ENCODE measurements around the gene SIX3. TPM values are rescaled to one million over a fixed set of nuclear protein-coding genes. Genes with fewer than 3 reads are reported as not detected.

SIX3 gene
- total RNA-seq: not detected

GRCh38 chr2:44941551-44942234, at the start of gene SIX3:
Gene SIX3, plus strand, starts transcription at chr2:44941702. Its CDS starts 403 bp downstream, at chr2:44942105.
- ATAC-seq (no peak), DNase-seq (ENCODE audit: low spot score) (no peak)
- intact Hi-C loops (cut with DNase I): loop anchor here (10.0 kb wide), 1 partner anchor 447 kb away; no protein-coding TSS in a partner anchor

DNA sequence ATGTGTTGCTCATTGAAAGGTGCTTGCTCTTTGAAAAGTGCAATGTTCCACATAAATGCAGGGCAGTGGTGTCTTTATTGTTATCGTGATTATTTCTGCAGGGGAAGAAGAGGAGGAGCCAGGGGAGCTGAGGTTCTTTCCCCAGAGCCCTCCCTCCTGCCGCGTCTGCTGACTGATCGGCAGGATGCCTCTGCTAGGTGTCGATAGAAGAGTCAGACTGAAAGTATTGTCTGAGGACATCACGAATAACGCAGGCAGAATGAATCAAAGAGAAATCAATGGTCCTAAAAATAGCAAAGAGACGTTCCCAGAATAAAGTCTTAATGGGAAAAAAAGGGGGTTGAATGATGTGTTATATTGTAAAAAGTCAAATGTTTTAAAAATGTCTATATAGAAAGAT, 47.4 kb upstream of the SIX3 start:
- no peak for ATAC-seq
- intact Hi-C loops (cut with DNase I): no loop called here
- DNase-seq (ENCODE audit: low spot score): no peak

DNA sequence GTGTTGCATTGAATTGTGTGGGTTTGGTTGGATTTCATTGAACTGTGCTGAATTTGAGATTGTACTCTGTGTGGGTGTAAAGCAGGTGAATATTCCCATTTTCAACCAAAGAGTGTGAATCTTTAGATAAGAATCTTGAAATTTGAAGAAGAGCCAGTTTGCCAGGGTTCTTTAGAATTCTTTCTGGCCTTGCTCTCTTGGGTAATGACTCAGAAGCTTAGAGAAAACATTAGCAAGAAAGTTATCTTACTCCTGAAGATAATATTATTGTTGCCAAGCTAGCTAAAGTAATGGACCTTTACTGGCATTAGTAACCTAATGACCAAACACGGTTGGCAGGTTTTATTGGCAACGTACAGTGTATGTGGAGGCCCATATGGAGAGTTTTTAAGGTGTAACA, 46.4 kb upstream of the SIX3 start:
- ATAC-seq (no peak), DNase-seq (ENCODE audit: low spot score) (no peak)

GRCh38 chr2:44897406-44897805, 44.1 kb upstream of the SIX3 start:
- ATAC-seq (no peak), DNase-seq (ENCODE audit: low spot score) (no peak)
- intact Hi-C loops (cut with DNase I): no loop called here

More for the DNA sequence above, 46.4 kb upstream of the SIX3 start:
- intact Hi-C loops (cut with DNase I): no loop called here

GRCh38 chr2:44902217-44903137, 39.0 kb upstream of the SIX3 start:
- DNase-seq (ENCODE audit: low spot score): no peak
- ATAC-seq: no peak
- intact Hi-C loops (cut with DNase I): loop anchor here (5.0 kb wide), 1 partner anchor 850 kb away; no protein-coding TSS in a partner anchor

GRCh38 chr2:44904578-44904977, 36.9 kb upstream of the SIX3 start:
- DNase-seq (ENCODE audit: low spot score) (no peak), ATAC-seq (no peak)
- intact Hi-C loops (cut with DNase I): loop anchor here (5.0 kb wide), 1 partner anchor 848 kb away; no protein-coding TSS in a partner anchor

DNA sequence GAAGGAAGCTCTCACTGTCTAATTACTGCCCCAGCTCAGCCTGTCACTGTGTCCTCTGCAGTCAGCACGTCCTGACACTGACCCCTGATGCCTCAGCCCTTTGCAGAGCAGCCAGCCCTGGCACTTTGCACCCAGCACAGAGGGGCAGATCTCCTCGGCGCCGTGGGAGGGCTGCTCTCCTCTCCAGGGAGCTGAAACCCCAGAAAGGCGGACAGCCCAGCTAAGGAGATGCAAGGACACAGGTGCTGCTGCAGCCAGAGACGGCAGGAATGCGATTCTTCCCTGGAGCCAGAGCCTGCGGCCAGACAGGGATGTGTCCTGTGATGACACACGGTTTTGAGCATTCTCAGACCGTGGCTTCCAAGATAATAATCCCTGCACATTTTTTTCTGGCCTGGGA, 34.5 kb upstream of the SIX3 start:
- intact Hi-C loops (cut with DNase I): no loop called here
- ATAC-seq (no peak), DNase-seq (ENCODE audit: low spot score) (no peak)

GRCh38 chr2:44909831-44910230, 31.7 kb upstream of the SIX3 start:
- ATAC-seq (no peak), DNase-seq (ENCODE audit: low spot score) (no peak)
- intact Hi-C loops (cut with DNase I): no loop called here

GRCh38 chr2:44912660-44913059, 28.8 kb upstream of the SIX3 start:
- intact Hi-C loops (cut with DNase I): no loop called here
- ATAC-seq: peak; percentile 91
- DNase-seq (ENCODE audit: low spot score): no peak

DNA sequence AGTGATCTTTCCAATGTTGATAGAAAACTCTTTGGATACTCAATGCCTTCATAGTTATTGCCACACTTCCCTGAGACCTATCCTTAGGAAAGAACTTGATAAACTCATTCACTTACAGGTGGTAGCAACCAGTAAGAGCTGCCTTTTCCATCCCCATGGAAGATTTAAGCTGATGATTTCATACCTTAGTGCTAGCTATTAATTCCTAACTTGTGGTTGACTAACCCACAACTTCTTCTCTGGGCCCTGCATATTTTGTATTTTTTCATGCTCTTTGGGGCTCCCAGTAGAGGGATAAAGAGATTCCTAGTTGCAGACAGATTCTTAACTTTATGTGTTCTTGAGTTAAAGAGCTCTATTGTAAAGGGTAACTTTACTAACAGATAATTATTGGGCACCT, 25.2 kb upstream of the SIX3 start:
- DNase-seq (ENCODE audit: low spot score): no peak
- intact Hi-C loops (cut with DNase I): no loop called here
- no peak for ATAC-seq

GRCh38 chr2:44918095-44918775, 23.3 kb upstream of the SIX3 start:
- no peak for ATAC-seq
- no peak for DNase-seq (ENCODE audit: low spot score)
- intact Hi-C loops (cut with DNase I): no loop called here

GRCh38 chr2:44920751-44921150, 20.8 kb upstream of the SIX3 start:
- ATAC-seq (no peak), DNase-seq (ENCODE audit: low spot score) (no peak)
- intact Hi-C loops (cut with DNase I): no loop called here

DNA sequence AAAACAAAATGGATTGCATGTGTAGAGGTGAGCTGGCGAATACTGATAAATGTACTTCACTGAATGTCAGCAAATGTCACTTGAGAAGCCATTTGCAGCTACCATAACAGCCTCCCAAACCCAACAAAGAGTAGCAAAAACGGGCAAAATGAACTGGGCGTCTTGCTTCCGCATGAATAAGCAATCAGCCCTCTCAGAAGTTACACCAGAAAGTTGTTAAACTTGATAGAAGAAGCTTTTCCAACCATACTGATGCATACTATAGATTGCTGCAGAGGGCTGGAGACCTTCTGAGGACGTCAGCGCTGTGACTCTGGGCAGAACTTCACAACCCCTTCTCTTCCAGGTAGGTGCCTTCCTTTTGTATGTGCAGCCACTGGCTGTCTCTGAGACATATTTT, 18.7 kb upstream of the SIX3 start:
- ATAC-seq: no peak
- DNase-seq (ENCODE audit: low spot score): no peak

GRCh38 chr2:44925561-44926136, 15.9 kb upstream of the SIX3 start:
- no peak for DNase-seq (ENCODE audit: low spot score)
- intact Hi-C loops (cut with DNase I): no loop called here
- no peak for ATAC-seq

More for the DNA sequence above, 18.7 kb upstream of the SIX3 start:
- intact Hi-C loops (cut with DNase I): no loop called here

- no peak for DNase-seq (ENCODE audit: low spot score)
- ATAC-seq: no peak
- intact Hi-C loops (cut with DNase I): no loop called here
Measured at GRCh38 chr2:44926957-44927356, 14.5 kb upstream of the SIX3 start.

GRCh38 chr2:44927985-44928482, 13.5 kb upstream of the SIX3 start:
- intact Hi-C loops (cut with DNase I): no loop called here
- no peak for ATAC-seq
- DNase-seq (ENCODE audit: low spot score): no peak

- DNase-seq (ENCODE audit: low spot score) (no peak), ATAC-seq (no peak)
- intact Hi-C loops (cut with DNase I): no loop called here
Measured at GRCh38 chr2:44928483-44929158, 12.9 kb upstream of the SIX3 start.

DNA sequence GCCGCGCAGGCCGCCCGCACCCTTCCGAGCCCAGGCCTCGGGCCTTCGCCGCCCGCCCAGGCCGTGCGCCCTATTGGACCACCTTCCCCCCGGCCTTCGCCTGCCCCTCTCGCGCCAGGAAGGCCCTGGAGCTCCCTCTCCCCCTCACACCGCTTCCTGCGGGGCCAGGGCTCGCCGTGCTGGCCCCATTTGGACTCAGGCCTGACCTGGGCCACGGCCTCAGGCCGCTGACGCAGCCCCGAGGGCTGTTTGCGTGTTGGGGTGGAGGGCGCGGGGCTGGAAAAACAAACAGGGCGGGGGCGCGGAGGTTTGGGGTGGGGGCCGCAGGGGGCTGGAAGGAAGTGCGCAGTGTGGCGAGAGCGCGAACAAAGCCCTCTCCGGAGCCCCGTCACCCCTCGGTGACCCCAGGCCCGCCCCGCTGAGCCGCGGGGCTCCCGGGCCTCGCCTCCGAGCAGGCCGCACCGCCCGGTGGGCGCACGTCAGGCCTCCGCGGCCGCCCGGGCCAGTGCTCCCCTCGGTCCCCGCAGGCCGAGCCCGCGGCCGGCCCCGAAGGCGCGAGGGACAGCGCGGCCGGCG, 12.3 kb upstream of the SIX3 start:
- intact Hi-C loops (cut with DNase I): no loop called here
- DNase-seq (ENCODE audit: low spot score) (no peak), ATAC-seq (no peak)

Measured in sciatic nerve (tissue), 2 donors.